H1 (cell line): ENCODE measurements around the gene ARHGEF7. TPM values are rescaled to one million over a fixed set of nuclear protein-coding genes. Genes with fewer than 3 reads are reported as not detected.

Experiments used
- HDAC2 ChIP-seq, 2 experiments: fragments of 300-600 bp in 1 of 2; sonication (generic) in 1 of 2; IDR thresholded peaks; 2 replicates each; pipeline ENCODE4 v1.6.1; 2011 to 2012; ENCODE audit warnings: low read depth in 2 of 2, low read length in 2 of 2, mild to moderate bottlenecking in 2 of 2, moderate library complexity in 2 of 2, borderline replicate concordance in 1 of 2, inconsistent platforms in 1 of 2
- KDM1A ChIP-seq: fragments of 200-600, 300-600 bp; sonication (generic); IDR thresholded peaks from 2 replicates; pipeline ENCODE4 v1.7.1; 2016; ENCODE audit warnings: mild to moderate bottlenecking, low read length, borderline replicate concordance
- RAD21 ChIP-seq, 2 experiments: IDR thresholded peaks in 1 of 2; conservative IDR thresholded peaks in 1 of 2; 2 replicates each; pipeline ENCODE4 v1.6.1; 2011; ENCODE audit warnings: low read depth in 2 of 2, low read length in 2 of 2, improper control_type of control experiment in 1 of 2, inconsistent platforms in 1 of 2, mild to moderate bottlenecking in 1 of 2, moderate library complexity in 1 of 2
- TAF1 ChIP-seq: IDR thresholded peaks from 2 replicates; pipeline ENCODE4 v1.6.1; 2011; ENCODE audit warnings: mild to moderate bottlenecking, low read depth, low read length
- TCF12 ChIP-seq: IDR thresholded peaks from 2 replicates; pipeline ENCODE4 v1.6.1; 2011; ENCODE audit warnings: low read depth, mild to moderate bottlenecking, low read length
- polyA plus RNA-seq, 7 experiments: library from polyadenylated mRNA; depleted of rRNA in 3 of 7; stranded (reverse) in 5 of 7; unstranded in 2 of 7; fragments of >200 nt in 5 of 7; fragments of 200-250 nt in 2 of 7; gene quantifications; 1 replicate in 5 of 7; 2 replicates in 1 of 7; 4 replicates in 1 of 7; pipeline versions ENCODE4 v1.2.1 to v1.2.3, GENCODE V29; 2011 to 2013; ENCODE audit warnings: missing spikeins in 2 of 7, mixed read lengths in 2 of 7
- total RNA-seq: library from RNA; stranded (reverse); fragmentation: NEBNext Ultra II Directional; extraction: Animal tissue kit (Norgen Biotek cat#: 25700); gene quantifications from 2 replicates; pipeline ENCODE4 v1.2.1, GENCODE V29; 2021

ARHGEF7 gene
- total and polyA plus RNA-seq, 2 of the 8 experiments (the other 6 are each of a cell fraction or from before 2014, with no cell fraction given) = 26.2 to 56.5 TPM

GRCh38 chr13:111132948-111133347 is 17.8 kb downstream of the ARHGEF7 start (continued):
- no peak for TF ChIP-seq TCF12
- no peak for TF ChIP-seq HDAC2 (IDR thresholded peaks at IDR 0.05; ENCODE audit: borderline replicate concordance in 1 of 2, low read depth in 2 of 2, low read length in 2 of 2)
- TF ChIP-seq TAF1 = no peak
- TF ChIP-seq KDM1A = no peak
- no peak for TF ChIP-seq RAD21 (IDR thresholded peaks at IDR 0.05 in 1 of 2, conservative IDR thresholded peaks at IDR 0.05 in 1 of 2; ENCODE audit: low read depth in 2 of 2, low read length in 2 of 2)
- TF ChIP-seq, all 59 proteins: peak for 0
